Esophagus squamous epithelium (tissue), 5 donors: ENCODE results near the gene AFDN. TPM values are rescaled to one million over a fixed set of nuclear protein-coding genes. Genes with fewer than 3 reads are reported as not detected.

Experiments used
- DNase-seq: peaks from one replicate; lab custom pipeline; 2025; lab: John Stamatoyannopoulos, UW
- H3K27ac ChIP-seq, 4 donors: fragments of 200-600 bp; sonication (generic); one replicate each; pipeline ENCODE4 v1.5.1; 2016 to 2019; ENCODE audit warnings: mild to moderate bottlenecking in 1 of 4
- H3K27me3 ChIP-seq, 4 donors: fragments of 200-600 bp; sonication (generic); 1 replicate in 3 of 4; 2 replicates in 1 of 4; pipeline versions ENCODE4 v1.5.1 to v1.6.0; 2017 to 2021; ENCODE audit warnings: antibody characterized with exemption in 1 of 4
- H3K36me3 ChIP-seq, 3 donors: fragments of 200-600 bp; sonication (generic); one replicate each; pipeline ENCODE4 v1.5.1; 2016 to 2019
- H3K4me1 ChIP-seq, 3 donors: fragments of 200-600 bp; sonication (generic); one replicate each; pipeline ENCODE4 v1.5.1; 2017 to 2019
- H3K4me3 ChIP-seq, 4 donors: fragments of 200-600 bp; sonication (generic); 1 replicate in 3 of 4; 2 replicates in 1 of 4; pipeline ENCODE4 v1.5.1; 2016 to 2019; ENCODE audit warnings: mild to moderate bottlenecking in 2 of 4, moderate library complexity in 1 of 4
- H3K9me3 ChIP-seq, 3 donors: fragments of 200-600 bp; sonication (generic); one replicate each; pipeline ENCODE4 v1.5.1; 2016 to 2019
- POLR2A ChIP-seq, 4 donors: fragments of 450-650 bp; IDR thresholded peaks; one replicate each; pipeline ENCODE4 v1.6.1; 2017; ENCODE audit warnings: antibody characterized with exemption in 4 of 4, mild to moderate bottlenecking in 4 of 4, moderate library complexity in 3 of 4
- WGBS, 2 donors: methylation state at CpG; one replicate each; pipeline ENCODE4 v1.1.5; 2018; 5-methylcytosine and 5-hydroxymethylcytosine counted together
- intact Hi-C: fragments of 100-400 bp; cut with DNase I; formaldehyde crosslinking; loops from one replicate; pipeline ENCODE4 v1.15.0; 2022
- total RNA-seq, 4 donors: library from RNA; depleted of rRNA; stranded (reverse); fragments of >200 nt; gene quantifications; one replicate each; pipeline ENCODE4 v1.1.0, GENCODE V29; 2016
- TF ChIP-seq, protein P1 (sequence below), 6 experiments: fragments of 450-650 bp in 4 of 6; fragments of 200-600 bp in 2 of 6; sonication (generic) in 2 of 6; IDR thresholded peaks; one replicate each; pipeline ENCODE4 v1.5.1; 2016 to 2019; ENCODE audit warnings: antibody characterized with exemption in 6 of 6, mild to moderate bottlenecking in 4 of 6, moderate library complexity in 4 of 6
- donor health status: DM: yes; HTN: yes; CAD: no.

AFDN gene
- total RNA-seq, 4 donors from 2014 or later, result 93.8 to 250 (median 204) TPM

GRCh38 chr6:167812088-167812487 lies 14.6 kb upstream of the AFDN start:
- TF ChIP-seq, protein P1, sequence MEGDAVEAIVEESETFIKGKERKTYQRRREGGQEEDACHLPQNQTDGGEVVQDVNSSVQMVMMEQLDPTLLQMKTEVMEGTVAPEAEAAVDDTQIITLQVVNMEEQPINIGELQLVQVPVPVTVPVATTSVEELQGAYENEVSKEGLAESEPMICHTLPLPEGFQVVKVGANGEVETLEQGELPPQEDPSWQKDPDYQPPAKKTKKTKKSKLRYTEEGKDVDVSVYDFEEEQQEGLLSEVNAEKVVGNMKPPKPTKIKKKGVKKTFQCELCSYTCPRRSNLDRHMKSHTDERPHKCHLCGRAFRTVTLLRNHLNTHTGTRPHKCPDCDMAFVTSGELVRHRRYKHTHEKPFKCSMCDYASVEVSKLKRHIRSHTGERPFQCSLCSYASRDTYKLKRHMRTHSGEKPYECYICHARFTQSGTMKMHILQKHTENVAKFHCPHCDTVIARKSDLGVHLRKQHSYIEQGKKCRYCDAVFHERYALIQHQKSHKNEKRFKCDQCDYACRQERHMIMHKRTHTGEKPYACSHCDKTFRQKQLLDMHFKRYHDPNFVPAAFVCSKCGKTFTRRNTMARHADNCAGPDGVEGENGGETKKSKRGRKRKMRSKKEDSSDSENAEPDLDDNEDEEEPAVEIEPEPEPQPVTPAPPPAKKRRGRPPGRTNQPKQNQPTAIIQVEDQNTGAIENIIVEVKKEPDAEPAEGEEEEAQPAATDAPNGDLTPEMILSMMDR (IDR thresholded peaks at IDR 0.05), result no peak
- TF ChIP-seq POLR2A (IDR thresholded peaks at IDR 0.05), result no peak
- Histone ChIP-seq H3K36me3 (no peaks in the 10 kb centered on the region), H3K9me3 (no peaks in the 10 kb centered on the region), H3K4me3 (no peak overlapping the region), H3K27me3 (peaks cover 0 to 8% (median 1%) of the 10 kb centered on the region in 4 donors), H3K4me1 (no peaks in the 10 kb centered on the region), H3K27ac (no peak overlapping the region)
- intact Hi-C loops, result no loop called here
- DNase-seq, result no peak
- WGBS, 2 donors, result 47% methylated on average over 2 of the region's 2 CpGs

GRCh38 chr6:167815296-167815980 lies 11.3 kb upstream of the AFDN start:
- no peaks in the 10 kb centered on the region for H3K4me1 ChIP-seq
- no peak overlapping the region for H3K4me3 ChIP-seq
- no peak for DNase-seq
- no peaks in the 10 kb centered on the region for H3K36me3 ChIP-seq
- intact Hi-C loops, result no loop called here
- no peak overlapping the region for H3K27ac ChIP-seq
- 75 to 88% methylated on average over 8 to 9 of the region's 25 CpGs for WGBS, 2 donors
- H3K27me3 ChIP-seq, result peaks cover 0 to 8% (median 0%) of the 10 kb centered on the region in 4 donors
- no peaks in the 10 kb centered on the region for H3K9me3 ChIP-seq
- TF ChIP-seq, protein P1 (IDR thresholded peaks at IDR 0.05), result no peak
- TF ChIP-seq POLR2A (IDR thresholded peaks at IDR 0.05), result no peak

DNA sequence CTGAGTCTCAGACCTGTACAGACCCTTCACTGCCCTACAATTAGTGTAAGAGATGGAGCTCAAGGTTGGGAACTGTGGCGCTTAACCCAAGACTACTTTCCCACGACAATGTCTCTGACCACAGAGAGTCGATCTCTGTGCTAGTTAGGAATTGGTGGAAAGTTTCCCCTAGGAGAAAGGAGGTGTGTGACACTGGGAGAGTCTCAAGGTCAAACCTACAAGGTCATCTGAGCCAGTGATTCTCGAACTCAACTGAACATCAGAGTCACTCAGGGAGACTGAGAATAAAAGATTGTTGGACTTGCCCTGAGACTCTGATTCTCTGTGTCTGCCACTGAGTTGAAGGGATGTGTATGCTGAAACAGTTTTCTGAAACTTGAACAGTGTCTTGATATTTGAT lies 9.7 kb upstream of the AFDN start:
- H3K4me1 ChIP-seq, result no peaks in the 10 kb centered on the region
- no peak for DNase-seq
- H3K36me3 ChIP-seq, result no peaks in the 10 kb centered on the region
- H3K27me3 ChIP-seq, result peaks cover 0 to 8% (median 0%) of the 10 kb centered on the region in 4 donors
- no peak overlapping the region for H3K27ac ChIP-seq
- TF ChIP-seq POLR2A (IDR thresholded peaks at IDR 0.05), result no peak
- TF ChIP-seq, protein P1 (IDR thresholded peaks at IDR 0.05), result no peak
- intact Hi-C loops, result no loop called here
- H3K4me3 ChIP-seq, result no peak overlapping the region
- H3K9me3 ChIP-seq, result no peaks in the 10 kb centered on the region
- WGBS, 2 donors, result 79 to 89% methylated on average over 2 to 4 of the region's 4 CpGs

DNA sequence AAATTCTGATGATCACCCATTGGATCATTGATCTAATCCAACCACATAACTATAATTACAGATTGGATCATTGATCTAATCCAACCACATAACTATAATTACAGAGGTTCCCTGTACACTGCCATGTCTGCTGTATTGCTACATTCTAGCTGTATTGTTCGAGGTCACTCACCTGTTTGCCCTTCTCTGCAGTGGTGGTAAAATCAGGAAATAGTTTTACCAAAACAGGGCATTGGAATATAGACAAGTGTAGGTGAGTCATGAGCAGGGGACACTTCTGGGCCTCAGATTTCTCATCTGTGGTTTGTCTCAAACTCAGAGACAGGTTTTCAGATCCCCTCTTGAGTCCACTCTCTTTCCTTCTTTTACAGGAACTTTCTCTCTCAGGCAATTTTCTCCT lies 9.0 kb upstream of the AFDN start:
- WGBS, 2 donors, result 67 to 70% methylated on average over 1 of the region's 1 CpG
- Histone ChIP-seq H3K36me3 (no peaks in the 10 kb centered on the region), H3K27ac (no peak overlapping the region), H3K4me3 (no peak overlapping the region), H3K9me3 (no peaks in the 10 kb centered on the region), H3K4me1 (no peaks in the 10 kb centered on the region), H3K27me3 (peaks cover 0 to 8% (median 0%) of the 10 kb centered on the region in 4 donors)
- intact Hi-C loops, result no loop called here
- TF ChIP-seq, protein P1 (IDR thresholded peaks at IDR 0.05), result no peak
- TF ChIP-seq POLR2A (IDR thresholded peaks at IDR 0.05), result no peak
- DNase-seq, result no peak

- no peak for DNase-seq
- intact Hi-C loops, result no loop called here
- 56% methylated on average over 11 of the region's 11 CpGs for WGBS, 2 donors
These were observed 7.1 kb upstream of the AFDN start for GRCh38 chr6:167819576-167819975.

More at GRCh38 chr6:167819576-167819975, 7.1 kb upstream of the AFDN start:
- H3K27ac ChIP-seq, result no peak overlapping the region
- no peak for TF ChIP-seq POLR2A (IDR thresholded peaks at IDR 0.05)
- TF ChIP-seq, protein P1 (IDR thresholded peaks at IDR 0.05), result no peak
- peaks cover 0 to 8% (median 0%) of the 10 kb centered on the region in 4 donors for H3K27me3 ChIP-seq
- no peaks in the 10 kb centered on the region for H3K36me3 ChIP-seq
- H3K9me3 ChIP-seq, result no peaks in the 10 kb centered on the region
- peaks cover 0 to under 1% (median under 1%) of the 10 kb centered on the region in 3 donors for H3K4me1 ChIP-seq
- H3K4me3 ChIP-seq, result no peak overlapping the region
